PC-9 (cell line): ENCODE measurements around the gene ARFGEF3.

Experiments used
- EZH2 ChIP-seq: fragments of 200-600 bp; sonication (generic); IDR thresholded peaks from 2 replicates; pipeline ENCODE4 v1.8.0; 2017; ENCODE audit warnings: antibody characterized with exemption, low read depth
- TF ChIP-seq, protein P1 (sequence below): fragments of 200-600 bp; sonication (generic); conservative IDR thresholded peaks from 2 replicates; pipeline ENCODE4 v1.6.1; 2017; ENCODE audit warnings: mixed run types, antibody characterized with exemption, mild to moderate bottlenecking, moderate library complexity

DNA sequence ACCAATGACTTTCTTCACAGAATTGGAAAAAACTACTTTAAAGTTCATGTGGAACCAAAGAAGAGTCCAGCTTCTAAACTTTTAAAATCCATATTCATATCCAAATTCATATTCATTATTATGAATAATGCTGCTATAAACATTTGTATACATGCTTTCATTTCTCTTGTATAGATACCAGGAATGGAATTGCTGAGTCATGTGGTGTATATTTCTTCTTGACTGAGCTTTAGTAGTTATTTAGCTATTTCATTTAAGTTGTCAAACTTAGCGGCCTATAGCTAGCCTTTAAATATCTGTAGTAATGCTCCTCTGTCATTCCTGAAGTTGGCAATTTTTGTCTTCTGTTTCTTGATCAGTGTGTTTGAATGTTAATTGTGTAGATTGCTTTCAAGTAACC, 196.2 kb downstream of the ARFGEF3 start:
- TF ChIP-seq, protein P1, sequence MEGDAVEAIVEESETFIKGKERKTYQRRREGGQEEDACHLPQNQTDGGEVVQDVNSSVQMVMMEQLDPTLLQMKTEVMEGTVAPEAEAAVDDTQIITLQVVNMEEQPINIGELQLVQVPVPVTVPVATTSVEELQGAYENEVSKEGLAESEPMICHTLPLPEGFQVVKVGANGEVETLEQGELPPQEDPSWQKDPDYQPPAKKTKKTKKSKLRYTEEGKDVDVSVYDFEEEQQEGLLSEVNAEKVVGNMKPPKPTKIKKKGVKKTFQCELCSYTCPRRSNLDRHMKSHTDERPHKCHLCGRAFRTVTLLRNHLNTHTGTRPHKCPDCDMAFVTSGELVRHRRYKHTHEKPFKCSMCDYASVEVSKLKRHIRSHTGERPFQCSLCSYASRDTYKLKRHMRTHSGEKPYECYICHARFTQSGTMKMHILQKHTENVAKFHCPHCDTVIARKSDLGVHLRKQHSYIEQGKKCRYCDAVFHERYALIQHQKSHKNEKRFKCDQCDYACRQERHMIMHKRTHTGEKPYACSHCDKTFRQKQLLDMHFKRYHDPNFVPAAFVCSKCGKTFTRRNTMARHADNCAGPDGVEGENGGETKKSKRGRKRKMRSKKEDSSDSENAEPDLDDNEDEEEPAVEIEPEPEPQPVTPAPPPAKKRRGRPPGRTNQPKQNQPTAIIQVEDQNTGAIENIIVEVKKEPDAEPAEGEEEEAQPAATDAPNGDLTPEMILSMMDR, result no peak
- TF ChIP-seq EZH2, result no peak
